GM12872 (cell line): Measurements from ENCODE around the gene EPHB6.

ENCODE experiments used
- TF ChIP-seq, protein P1 (sequence below): IDR thresholded peaks from 3 replicates; pipeline ENCODE4 v1.5.1; 2011; ENCODE audit warnings: low read depth, mild to moderate bottlenecking, low read length, moderate library complexity; ENCODE audit not compliant: insufficient read depth

Gene EPHB6

DNA sequence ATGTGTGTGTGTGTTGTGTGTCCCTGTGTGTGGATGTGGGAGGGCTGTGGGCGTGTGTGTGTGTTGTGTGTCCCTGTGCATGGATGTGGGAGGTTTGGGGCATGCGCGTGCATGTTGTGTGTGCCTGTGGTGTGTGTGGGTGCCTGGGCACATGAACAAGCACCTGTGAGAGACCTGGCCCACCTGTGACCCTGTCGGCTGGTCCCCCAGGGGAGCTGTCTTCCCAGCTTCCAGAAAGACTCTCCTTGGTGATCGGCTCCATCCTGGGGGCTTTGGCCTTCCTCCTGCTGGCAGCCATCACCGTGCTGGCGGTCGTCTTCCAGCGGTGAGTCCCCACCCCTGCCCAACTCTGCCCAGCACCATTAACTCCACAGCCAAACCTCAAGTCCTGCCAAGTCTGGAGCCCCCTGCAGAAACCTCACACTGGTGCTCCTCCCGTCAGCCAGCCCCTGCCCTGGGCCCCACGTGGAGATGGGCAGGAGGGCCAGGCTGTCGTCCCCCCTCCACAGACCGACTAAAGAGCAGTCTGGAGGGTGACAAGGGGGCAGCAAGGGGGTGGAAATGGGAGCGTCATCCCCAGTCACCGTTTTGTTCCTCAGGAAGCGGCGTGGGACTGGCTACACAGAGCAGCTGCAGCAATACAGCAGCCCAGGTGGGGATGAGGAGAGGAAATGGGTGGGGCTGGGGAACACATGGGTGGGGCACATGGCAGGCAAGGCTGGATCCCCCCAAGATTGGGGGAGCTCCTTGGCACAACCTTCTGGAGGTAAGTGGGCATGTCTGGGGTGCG, 12.7 kb downstream of the EPHB6 start:
- TF ChIP-seq, protein P1, sequence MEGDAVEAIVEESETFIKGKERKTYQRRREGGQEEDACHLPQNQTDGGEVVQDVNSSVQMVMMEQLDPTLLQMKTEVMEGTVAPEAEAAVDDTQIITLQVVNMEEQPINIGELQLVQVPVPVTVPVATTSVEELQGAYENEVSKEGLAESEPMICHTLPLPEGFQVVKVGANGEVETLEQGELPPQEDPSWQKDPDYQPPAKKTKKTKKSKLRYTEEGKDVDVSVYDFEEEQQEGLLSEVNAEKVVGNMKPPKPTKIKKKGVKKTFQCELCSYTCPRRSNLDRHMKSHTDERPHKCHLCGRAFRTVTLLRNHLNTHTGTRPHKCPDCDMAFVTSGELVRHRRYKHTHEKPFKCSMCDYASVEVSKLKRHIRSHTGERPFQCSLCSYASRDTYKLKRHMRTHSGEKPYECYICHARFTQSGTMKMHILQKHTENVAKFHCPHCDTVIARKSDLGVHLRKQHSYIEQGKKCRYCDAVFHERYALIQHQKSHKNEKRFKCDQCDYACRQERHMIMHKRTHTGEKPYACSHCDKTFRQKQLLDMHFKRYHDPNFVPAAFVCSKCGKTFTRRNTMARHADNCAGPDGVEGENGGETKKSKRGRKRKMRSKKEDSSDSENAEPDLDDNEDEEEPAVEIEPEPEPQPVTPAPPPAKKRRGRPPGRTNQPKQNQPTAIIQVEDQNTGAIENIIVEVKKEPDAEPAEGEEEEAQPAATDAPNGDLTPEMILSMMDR = no peak

DNA sequence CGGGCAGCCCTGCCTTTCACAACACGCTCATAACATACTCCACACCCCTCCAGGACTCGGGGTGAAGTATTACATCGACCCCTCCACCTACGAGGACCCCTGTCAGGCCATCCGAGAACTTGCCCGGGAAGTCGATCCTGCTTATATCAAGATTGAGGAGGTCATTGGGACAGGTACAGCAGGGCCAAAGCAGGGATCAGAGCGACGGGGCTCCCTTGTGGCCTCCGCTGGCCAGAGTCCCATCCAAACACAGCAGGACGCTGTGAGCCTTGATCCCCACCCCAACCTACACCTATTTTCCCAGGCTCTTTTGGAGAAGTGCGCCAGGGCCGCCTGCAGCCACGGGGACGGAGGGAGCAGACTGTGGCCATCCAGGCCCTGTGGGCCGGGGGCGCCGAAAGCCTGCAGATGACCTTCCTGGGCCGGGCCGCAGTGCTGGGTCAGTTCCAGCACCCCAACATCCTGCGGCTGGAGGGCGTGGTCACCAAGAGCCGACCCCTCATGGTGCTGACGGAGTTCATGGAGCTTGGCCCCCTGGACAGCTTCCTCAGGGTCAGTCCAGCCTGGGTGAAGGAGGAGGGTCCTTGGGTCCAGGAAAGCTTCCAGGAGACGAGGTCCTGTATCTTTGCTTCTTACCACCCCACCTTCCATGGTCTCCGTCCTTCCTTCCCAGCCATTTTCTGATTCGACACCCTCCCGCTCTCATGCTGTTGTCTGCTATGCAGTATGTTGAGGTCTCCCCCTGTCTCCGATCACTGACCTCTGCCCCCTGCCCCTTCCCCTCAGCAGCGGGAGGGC, 13.5 kb downstream of the EPHB6 start:
- TF ChIP-seq, protein P1 = no peak

DNA sequence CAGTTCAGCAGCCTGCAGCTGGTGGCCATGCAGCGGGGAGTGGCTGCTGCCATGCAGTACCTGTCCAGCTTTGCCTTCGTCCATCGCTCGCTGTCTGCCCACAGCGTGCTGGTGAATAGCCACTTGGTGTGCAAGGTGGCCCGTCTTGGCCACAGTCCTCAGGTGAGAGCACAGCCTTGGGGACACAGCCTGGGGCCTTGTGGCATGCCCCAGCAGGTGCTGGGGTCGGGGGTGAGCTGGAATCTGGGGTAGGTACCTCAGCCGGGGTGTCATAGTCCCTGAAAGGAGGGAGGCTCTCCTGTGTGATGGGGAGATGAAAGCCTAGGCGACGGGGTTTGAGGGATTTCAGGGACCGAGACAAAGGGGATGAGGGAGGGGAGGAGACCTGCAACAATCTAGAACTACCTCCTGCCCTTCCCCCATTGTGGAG, 14.1 kb downstream of the EPHB6 start:
- TF ChIP-seq, protein P1 = no peak

DNA sequence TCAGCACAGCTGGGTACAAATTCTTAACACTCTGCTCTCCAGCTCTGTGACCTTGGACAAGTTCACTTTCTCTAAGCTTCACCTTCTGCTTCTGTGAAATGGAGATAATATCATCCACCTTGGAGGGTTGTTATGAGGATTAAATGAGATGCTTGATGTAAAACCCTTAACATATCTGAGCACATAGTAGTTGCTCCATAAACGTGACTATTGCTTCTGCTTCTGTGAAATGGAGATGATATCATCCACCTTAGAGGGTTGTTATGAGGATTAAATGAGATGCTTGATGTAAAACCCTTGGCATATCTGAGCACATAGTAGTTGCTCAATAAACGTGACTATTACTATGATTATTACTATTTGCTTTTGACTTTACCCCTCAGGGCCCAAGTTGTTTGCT, 14.6 kb downstream of the EPHB6 start:
- TF ChIP-seq, protein P1 = no peak

DNA sequence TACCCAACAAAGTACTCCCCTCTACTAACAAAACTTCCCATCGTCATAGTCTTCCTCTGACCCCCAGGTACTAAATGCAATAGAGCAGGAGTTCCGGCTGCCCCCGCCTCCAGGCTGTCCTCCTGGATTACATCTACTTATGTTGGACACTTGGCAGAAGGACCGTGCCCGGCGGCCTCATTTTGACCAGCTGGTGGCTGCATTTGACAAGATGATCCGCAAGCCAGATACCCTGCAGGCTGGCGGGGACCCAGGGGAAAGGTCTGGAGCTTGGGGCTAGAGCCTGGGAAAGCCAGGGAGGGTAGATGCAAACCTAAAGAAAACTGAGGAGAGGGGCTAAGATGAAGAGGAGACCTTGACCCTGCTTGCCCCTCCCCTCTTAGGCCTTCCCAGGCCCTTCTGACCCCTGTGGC, 15.3 kb downstream of the EPHB6 start:
- TF ChIP-seq, protein P1 = no peak

DNA sequence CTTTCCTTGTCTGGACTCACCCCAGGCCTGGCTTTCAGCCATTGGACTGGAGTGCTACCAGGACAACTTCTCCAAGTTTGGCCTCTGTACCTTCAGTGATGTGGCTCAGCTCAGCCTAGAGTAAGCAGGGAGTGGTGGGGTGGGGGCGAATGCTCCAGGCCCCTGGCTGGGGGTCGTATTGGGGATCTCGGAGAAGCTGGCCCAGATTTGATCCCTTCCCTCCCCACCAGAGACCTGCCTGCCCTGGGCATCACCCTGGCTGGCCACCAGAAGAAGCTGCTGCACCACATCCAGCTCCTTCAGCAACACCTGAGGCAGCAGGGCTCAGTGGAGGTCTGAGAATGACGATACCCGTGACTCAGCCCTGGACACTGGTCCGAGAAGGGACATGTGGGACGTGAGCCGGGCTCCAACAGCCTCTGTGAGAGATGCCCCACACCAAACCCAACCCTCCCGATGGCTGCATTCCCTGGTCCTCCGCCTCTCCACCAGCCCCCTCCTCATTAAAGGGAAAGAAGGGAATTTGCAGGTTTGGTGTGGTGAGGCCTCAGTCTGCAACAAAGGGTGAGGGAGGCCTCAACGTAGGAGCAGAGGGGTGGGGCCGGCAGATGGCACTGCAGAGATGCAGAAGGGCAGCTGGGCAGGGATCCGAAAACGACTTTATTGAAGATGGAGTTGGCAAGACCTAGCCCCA, 15.8 kb downstream of the EPHB6 start:
- TF ChIP-seq, protein P1 = no peak

DNA sequence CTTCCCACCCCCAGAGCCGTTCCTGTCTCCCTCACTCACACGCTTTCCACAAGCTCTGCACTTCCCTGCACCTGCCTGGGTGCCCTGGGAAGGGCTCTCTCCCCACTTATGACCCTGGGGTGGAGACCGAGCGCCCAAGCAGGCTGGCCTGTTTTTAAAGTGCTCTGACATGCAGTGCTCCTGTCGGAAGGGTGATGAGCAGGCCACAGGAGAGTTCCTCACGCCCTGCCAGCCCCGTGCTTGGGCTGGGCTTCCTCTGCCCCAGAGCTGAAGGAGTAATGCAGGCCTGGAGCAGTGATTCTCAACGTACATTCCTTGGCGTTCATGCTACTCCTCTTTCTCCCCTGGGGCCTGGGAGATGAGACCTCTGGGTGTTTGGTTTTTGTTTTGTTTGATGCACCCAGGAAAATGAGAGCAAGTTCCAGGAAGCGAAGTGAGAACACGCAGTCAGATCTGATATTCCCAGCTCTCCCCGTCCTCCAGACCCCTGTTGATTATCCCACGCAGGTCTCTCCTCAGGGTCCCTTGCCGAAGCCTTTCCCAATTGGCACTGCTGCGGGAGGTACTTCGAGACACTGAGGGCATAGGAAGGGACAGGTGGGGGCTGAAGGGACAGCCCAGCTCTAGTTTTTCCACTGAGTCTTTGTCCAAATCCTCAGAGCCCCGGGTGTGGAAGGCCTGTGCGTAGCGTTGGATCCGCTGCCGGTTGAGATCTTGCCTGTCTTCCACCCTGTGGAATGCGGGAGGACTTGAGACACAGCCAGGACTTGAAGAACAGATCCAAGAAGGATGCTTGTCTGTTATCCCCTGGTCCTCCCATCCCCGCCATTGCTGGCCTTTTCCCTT, 16.6 kb downstream of the EPHB6 start:
- TF ChIP-seq, protein P1 = no peak
